GM21528 (cell line): ENCODE measurements around the gene PPFIBP2.
A peak's percentile ranks its signal among the peaks of the same experiment; 100 is the strongest.

Experiments used
- ATAC-seq: cut with Tn5 transposase; IDR thresholded peaks from one replicate; pipeline ENCODE4 v1.9.1; 2021; ENCODE audit warnings: mild to moderate bottlenecking, moderate library complexity; ENCODE audit not compliant: unreplicated experiment, low FRiP score

Gene PPFIBP2

DNA sequence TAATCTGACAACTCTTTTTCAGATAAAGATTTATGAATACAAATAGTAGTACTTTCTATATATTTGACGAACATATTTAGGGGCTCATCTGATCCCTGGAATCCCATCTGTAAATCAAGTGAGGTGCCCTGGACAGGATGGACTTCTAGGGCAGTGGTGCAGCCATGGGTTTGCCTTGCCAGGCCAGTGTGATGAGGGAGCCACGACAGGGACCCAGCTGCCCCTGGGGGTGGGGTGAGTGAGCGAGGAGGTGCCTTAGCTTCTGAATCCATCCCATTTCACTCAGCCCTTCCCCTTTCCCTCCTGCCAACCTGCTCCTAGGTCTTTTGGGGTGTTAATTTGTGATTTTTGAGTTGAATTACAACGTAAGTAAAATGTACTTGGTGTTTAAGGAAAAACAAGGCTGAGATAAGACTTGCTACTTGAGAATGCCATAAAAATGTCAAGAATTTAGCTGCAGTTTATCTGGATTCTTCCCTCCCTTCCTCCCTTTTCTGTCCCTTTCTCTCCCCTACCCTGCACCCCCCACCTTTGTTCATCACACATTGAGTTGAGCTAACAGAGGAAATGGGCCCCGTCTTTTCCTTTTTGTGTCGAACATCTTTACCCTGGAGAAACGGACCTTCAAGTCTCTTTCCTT lies 60.8 kb downstream of the PPFIBP2 start:
- ATAC-seq: no peak

DNA sequence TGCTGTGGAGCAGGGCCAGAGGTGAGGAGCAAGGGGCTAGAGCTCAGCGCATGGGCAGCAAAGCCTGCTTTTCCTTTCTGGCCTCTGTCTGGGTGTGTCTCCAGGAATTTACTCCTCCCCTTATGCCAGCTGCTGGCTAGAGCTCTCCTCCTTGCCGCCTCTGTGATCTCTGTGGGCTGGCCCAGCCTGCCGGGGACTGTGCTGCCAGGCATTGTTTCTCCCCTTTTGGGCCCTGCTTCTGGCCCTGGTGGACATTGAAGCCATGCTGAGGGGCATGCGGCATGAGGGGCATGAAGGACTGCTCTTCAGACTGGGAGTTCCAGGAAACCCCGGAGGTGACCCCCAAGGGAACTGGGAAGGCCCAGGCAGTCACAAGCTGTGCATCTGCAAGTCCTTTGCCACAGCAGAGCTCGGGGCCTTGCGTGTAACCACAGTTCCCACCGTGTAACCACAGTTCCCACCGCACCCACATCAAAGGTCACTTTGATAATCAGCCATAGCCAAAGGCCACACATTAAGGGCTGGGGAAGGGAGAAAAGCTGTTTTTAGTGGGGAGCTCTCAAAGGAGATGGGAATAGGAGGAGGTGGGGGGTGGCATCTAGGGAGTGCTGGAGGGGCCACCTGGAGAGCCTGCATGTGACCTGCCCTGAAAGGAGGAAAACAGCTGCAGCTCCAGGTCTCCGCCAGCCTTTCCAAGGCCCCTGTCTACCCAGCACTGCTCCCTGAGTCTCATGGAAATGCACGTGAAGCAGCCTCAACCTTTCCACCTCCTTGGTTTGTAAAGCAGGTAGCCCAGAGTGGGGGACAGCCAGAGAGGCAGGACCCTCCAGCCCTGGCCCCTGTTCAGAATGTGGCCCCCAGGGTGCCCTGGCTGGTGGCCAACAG lies 62.3 kb downstream of the PPFIBP2 start:
- ATAC-seq: no peak

DNA sequence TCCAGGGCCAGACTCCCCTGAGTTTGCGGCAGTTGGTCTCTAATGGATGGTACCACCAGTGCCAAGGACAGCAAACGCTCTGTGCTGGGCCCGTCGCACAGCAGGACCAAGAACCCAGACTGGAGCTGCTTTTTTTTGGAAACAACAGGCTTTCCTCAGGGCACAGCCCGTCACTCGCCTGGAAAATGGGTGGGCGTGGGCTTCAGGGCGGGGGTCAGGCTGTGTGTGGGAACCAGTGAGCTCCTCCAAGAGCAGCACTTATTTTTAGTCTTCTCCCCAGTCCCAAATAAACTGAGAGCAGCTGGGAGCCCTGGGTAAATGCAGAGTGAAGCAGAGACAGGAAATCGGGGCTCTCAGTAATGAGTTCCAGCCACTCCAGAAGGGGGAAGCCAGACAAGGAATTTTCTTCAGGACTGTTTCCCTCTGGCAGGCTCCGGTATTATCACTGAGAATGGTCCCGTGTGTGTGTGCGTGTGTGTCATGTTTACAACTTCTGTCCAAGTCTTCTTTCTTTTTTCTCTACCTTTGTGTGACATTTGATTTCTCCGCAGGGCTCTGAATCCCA lies 63.0 kb downstream of the PPFIBP2 start:
- no peak for ATAC-seq

DNA sequence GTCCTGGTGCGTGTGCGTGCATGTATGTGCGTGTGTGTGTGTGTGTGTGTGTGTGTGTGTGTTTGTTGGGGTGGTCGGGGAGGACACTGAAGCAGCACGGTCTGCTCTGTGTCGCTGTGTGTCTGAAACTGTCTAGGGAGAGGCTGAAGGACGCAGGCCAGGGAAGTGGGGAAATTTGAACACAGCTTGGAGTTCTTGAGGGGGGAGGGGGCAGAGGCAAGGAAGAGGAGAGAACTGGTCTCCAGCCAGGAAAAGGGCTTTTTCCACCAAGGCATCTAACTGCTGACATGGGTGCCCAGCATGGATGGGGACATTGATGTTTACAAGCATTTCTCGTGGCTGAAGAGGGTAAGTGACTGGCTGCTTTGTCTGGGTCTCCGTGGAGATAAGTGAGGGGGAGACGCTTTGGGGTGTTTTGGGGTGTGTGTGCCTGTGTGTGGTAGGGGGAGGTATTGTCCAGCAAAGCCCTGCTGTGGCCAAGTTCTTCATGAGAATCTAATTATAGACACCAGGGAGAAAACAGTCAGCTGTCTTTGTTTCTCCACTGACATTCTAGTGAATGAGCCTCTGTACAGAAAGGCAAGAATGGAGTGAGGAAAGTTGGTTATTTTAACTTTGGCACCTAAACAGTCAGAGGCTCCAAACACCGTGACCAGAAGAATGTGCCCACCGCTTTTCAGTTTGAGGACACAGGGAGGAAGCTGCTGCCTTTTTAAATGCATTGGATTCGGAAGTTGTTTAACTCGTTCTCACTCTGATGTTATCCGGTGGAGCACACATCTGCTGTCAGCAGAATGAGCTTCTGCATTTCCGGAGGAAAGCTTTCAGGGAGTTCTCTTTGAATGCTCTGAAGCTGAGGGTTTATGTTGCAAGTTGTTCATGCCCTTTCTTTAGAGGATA lies 63.7 kb downstream of the PPFIBP2 start:
- ATAC-seq: no peak

DNA sequence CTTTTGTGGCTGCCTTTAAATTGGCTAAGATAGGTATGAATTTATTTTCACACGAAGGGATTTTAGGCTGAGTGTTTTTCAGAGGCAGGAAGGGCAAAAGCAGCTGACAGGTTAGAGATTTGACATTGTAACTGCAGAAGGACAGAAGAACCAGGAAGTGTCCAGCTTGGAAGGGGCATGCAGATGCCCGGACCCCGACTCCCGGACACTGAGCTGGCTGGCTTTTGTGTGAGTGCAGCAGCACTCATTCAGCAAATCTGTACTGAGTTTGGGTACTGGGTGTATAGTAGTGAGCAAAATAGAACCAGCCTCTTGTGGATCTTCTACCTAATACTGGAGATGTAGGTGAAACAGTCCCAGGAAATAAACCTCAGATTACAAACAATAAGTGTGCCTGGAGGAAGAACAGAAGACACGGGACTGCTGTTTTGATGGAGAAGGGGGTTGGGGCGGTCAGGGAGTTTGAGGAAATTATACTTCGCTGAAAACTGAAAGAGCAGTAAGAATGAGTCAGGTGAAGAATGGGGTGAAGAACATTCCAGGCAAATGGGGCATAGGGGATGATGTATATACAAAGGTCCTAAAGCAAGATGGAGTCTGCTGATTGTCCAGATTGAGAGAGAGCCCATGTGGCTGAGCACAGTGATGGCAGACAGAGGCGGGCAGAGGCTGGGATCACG lies 64.6 kb downstream of the PPFIBP2 start:
- ATAC-seq: no peak

DNA sequence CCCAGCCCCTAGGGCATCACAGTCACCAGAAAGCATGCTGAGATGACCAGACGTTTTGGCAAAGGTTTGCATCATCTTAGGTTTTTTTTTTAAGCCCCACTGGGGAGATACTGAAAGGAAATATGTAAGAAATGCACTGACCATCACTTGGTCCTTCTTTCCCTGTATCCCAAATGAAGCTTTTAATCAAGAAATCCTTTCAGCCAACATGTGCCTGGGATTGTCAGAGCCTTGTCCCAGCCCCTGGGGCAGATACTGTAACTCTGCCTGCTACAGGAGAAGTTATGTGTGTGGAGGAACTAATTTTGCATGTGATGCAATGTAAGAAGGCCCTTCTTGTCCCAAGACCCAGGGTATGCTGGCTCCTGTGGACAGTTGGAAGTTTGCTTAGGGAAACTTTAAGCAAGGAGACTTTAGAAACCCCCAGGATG lies 65.6 kb downstream of the PPFIBP2 start:
- no peak for ATAC-seq

DNA sequence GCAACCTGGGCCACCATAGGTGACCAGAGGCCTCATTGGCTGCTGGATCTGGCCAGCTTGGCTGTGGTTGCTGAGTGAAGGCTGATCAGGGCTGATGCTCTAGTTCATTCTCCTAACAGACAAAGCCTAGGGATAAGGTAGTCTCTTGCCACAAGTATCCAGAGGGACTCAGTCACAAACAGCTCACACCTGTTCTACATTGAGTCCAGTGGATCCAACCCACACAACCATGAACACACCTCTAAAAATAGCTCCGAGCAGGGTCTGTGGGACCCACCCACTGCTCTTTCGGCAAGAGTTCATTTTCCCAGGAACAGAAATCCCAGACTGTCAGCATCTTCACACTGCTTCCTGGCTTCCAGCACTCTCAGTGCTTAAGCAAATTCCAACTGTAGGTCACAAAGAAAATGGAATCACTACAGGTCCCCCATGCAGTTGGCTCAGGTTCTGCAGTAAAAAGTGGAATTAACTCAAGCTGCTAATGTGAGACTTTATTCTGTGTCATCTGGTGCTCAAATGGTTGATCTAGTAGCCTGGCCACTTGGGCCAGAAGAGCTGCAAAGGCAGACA lies 67.3 kb downstream of the PPFIBP2 start:
- no peak for ATAC-seq

DNA sequence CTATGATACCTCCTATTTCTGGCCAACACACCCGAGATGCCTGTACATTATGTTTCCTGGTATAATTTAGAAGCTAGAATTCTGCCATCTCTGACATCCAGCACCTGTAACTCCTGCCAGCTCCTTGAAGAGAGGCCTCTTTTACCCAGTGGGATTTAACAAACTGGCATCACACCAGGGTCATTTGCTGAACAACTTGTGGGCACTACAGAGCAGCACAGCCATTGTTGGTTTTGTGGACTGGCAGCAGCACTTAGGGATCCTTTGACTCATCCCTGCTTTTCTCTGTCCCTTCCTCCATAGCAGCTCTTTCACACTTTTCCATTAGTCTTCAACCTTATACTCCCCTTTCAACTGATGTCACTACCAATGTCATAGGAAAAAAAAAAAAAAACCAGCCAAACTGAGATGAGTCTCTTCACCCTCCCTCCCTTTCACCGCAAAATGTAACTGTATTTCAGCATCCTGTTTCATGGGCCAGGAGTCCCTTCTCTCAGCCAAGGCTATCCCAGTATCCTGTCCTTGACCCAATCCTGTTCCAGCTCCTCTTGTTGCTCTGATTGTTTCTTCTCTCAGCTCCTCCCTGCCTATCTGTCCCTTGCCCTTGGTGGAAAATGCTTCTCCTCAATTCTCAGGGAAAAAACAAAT lies 68.7 kb downstream of the PPFIBP2 start:
- ATAC-seq: no peak

DNA sequence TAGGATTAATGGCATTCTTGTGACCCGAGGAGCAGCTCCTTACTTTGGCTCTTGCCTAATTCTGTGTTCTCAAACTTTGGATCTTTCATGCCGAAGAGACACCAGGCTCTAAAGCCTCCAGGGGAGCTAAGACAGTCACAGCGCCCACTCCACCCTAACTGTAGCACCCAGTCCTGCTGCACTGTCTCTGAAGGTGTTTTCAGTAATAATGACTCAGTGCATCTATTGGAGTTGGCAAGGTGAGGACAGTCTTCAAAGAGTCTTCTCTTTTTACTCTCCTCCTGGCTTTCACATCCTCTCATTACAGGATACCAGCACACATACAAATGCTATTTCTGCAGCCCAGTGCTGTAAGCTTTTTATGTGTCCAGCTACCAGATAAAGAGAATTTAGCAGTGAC lies 69.4 kb downstream of the PPFIBP2 start:
- no peak for ATAC-seq

DNA sequence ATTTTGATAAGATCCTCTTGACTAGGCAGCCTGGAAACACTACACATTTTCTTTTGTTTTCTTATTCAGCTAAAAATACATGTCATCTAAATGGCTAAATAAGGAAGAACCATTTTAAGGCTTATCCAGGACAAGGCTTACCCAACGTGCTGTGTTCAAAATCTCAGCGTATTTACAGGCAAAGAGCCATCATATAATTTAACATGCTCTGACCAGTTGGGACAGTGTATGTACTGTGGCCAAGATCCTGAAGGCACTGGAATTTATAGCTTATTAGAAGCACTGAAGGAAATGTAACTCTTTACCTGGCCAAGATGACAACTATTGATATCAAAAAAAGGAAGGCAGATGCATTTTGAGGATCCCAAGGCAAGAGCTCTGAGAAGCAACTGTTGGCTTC lies 71.1 kb downstream of the PPFIBP2 start:
- ATAC-seq: no peak

DNA sequence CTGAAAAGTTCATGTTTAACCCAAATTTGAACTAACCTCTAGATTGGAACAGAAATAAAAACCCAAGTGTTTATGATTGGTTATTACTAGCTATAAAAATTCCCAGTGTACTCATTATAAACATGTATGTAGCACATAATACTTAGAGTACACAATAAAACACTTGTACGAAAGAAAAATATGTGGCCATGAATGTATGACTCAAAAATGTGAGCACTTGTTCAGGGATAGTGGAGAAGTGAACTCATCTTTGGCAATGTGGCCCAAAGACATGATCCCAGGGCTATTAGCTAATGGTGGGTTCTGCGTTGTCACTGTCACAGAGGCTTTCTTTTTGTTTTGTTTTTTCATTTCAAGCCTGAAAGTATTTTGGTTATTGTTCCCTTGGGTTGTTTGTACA lies 72.0 kb downstream of the PPFIBP2 start:
- no peak for ATAC-seq

DNA sequence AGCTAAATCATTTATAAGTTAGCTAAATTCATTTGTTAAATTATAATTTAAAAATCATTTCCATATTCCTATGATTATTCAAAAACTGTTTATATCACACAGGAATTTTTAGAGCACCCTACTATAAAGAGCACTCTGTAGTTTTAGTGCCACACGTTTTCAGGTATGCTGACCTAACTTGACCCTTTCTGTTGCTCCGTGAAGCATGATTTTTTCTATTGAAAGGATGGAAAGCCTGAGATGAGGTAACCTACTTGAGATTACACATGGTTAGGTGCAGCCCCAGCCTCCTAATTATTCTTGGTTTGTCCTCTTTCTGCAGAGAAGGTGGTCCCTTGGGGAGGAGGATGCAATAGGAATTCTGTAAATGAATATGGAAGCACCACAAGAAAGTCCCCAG lies 72.6 kb downstream of the PPFIBP2 start:
- no peak for ATAC-seq

DNA sequence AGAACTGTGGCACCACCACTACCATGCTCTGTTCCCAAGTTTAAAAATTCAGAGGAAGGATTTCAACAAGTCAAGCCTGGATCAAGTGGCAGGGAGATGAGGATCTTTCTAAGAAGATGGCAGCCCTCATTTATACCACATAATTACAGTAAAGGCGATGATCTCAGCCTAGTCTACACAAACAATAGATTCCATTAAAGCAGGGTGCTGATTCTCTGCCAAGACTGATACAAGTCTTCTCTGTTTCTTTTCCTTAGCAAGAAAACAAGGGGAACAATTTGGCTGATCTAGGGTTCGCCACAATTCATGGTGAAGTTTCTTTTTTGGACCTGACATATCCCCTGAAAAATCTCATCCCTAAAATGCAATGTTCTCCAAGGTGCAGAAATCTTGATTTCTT lies 73.9 kb downstream of the PPFIBP2 start:
- ATAC-seq: no peak

DNA sequence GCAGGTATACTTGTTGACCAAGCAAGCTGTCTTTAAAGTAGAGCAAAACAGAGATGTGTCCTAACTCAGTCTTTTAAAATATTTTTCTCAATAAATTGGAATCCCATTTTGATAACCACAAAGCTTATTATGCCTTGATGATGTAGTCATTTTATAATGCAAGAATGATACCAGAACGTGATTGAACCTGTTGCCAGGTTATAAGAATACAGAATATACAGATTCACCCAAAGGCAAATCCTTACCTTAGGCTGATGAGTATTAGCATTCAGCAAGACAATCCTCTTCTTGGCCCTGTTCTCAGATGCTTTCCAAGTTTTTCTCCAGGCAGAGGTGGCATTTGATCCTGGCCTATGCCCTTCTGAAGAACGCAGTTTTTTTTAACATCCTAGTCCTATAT lies 76.1 kb downstream of the PPFIBP2 start:
- no peak for ATAC-seq

DNA sequence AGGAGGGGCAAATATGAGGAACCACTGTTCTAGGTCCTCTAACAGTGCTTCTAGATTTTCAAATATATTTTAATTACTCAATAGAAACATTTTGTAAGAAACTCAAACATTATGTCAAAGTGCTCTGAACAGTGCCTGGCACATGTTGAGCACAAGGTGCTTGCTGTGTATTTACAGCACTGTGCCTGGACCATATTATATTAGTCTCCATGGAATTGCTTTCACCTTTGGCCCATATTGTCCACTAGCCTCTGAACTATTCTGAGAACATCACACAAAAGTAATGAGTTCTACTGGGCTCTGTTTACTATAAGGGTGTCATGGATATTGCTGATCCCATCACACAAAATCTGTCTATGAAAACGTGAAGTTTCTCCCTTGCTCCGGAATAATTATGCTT lies 76.7 kb downstream of the PPFIBP2 start:
- no peak for ATAC-seq

DNA sequence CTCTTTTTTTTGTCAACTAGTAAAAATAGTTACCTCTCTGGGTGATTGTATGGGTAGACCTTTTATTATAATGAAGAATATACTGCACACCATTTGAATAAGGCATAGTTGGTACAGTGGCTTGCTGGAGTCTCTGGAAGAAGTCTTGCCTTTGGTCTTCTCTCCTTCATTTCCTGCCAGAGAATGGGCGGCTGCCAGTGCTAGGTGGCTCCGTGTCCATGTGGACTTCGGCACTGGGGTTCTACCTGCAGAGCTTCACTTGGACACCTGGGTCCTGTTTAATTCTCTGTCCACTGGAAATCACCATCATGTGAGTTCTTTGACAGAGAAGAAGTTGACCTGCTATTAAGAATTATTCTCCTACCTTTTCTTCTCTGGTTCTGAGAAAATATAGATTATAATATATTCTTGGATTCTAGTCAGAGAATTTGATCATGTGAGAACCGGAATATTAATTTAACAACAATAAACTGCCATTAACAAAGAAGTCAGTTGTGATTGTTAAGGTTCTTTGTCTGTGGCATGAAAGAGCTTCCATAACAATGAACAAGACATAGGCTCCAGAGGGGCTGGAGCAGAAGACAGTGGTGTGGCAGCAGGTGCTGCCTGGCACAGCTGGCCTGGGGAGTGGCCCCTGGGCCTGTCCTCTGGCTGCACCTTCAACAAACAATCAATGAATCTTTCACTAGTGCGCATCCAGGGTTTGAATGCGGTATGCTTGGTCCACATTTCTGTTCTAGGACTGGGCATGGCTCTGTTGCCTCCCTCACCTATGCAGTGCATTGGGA lies 77.5 kb downstream of the PPFIBP2 start:
- no peak for ATAC-seq

DNA sequence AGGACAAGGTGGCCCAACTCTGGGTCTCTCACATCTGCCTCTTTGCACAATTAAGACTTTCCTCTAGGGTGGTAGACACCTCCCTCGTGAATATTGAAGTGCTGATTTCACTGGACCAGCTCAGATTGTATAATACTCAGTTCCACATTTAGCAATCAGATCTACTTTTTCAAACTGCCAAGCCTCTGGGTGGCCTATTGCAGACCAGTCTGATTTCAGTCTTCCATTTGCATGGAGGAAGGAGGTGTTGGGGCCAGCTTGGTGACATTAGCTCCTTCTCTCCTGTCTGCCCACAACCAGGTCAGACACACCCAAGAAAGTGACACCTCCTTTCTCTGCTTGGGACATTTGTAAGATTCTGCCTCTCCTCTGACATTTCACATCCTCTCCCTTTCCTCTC lies 78.2 kb downstream of the PPFIBP2 start:
- ATAC-seq: peak; percentile 78

DNA sequence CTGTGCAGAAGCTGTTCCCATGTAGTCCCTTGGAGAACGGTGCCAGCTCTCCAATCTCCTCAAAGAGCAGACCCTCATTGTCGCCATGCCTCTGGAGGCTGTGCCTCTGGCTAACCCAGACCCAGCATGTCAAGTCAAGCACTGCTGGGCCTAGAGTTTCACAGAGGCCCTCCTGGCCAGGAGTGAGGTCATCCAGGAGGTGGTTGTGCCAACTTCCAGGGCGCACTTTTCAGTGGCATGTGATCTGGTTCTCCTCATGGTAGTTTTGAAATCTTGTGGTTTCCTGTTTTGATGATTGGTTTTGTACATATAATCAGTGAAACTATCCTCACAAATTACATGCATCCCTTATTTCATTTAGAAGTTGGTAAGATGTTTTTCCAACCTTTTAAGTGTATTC lies 78.9 kb downstream of the PPFIBP2 start:
- ATAC-seq: no peak

DNA sequence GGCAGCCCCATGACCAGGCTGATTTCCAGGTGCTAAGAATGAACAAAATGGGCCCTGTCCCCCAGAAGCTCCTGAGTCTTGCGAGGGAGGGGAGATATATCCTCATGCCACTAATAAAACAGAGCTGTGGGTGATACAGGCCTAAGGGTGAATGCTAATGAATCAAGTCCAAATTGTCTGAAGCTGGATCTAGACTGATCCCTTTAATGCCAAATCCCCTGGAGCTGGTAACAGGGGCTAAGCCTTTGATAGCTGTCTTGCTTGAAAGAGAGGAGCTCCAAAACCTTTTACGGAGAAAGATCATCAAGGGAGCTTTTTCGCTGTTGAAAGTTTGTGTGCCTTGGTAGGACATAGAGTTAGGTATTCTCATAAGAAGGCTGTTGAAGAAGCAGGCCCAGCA lies 79.7 kb downstream of the PPFIBP2 start:
- ATAC-seq: no peak
